Omental fat pad (tissue), 4 donors: ENCODE results near the gene OMP. TPM values are rescaled to one million over a fixed set of nuclear protein-coding genes. Genes with fewer than 3 reads are reported as not detected.

Source experiments
- ATAC-seq: fragments of 150-250 bp; one replicate; pipeline ENCODE4 v1.9.1; 2016; ENCODE audit warnings: mild to moderate bottlenecking, moderate library complexity; ENCODE audit not compliant: low FRiP score
- DNase-seq: peaks from one replicate; pipeline ENCODE4 v3.0.0-alpha.2; 2019; ENCODE audit warnings: low spot score
- total RNA-seq, 4 donors: library from RNA; depleted of rRNA; stranded (reverse); fragments of >200 nt; gene quantifications; one replicate each; pipeline ENCODE4 v1.1.0, GENCODE V29; 2016
- TF ChIP-seq, protein P1 (sequence below), 3 donors: fragments of 450-650 bp; IDR thresholded peaks; one replicate each; pipeline ENCODE4 v1.5.1; 2016 to 2017; ENCODE audit warnings: antibody characterized with exemption in 3 of 3, mild to moderate bottlenecking in 3 of 3, moderate library complexity in 2 of 3

OMP gene
- total RNA-seq, 4 donors from 2014 or later, result not detected

DNA sequence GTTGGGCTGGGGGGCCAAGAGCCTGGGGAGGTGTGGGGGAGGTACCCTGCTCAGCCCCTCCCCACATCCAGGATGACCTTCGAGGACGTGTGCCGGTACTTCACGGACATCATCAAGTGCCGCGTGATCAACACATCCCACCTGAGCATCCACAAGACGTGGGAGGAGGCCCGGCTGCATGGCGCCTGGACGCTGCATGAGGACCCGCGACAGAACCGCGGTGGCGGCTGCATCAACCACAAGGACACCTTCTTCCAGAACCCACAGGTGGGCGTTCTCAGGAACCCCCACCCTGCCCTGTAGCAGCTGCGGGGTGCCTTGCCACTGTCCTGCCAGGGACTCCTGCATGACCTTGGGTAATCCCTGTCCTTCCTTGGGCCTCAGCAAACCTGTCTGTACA lies 15.4 kb downstream of the OMP start:
- ATAC-seq (no peak), DNase-seq (no peak)
- TF ChIP-seq, protein P1, sequence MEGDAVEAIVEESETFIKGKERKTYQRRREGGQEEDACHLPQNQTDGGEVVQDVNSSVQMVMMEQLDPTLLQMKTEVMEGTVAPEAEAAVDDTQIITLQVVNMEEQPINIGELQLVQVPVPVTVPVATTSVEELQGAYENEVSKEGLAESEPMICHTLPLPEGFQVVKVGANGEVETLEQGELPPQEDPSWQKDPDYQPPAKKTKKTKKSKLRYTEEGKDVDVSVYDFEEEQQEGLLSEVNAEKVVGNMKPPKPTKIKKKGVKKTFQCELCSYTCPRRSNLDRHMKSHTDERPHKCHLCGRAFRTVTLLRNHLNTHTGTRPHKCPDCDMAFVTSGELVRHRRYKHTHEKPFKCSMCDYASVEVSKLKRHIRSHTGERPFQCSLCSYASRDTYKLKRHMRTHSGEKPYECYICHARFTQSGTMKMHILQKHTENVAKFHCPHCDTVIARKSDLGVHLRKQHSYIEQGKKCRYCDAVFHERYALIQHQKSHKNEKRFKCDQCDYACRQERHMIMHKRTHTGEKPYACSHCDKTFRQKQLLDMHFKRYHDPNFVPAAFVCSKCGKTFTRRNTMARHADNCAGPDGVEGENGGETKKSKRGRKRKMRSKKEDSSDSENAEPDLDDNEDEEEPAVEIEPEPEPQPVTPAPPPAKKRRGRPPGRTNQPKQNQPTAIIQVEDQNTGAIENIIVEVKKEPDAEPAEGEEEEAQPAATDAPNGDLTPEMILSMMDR (IDR thresholded peaks at IDR 0.05), result no peak

GRCh38 chr11:77118971-77119370 lies 16.3 kb downstream of the OMP start:
- DNase-seq, result no peak
- no peak for ATAC-seq
- TF ChIP-seq, protein P1 (IDR thresholded peaks at IDR 0.05), result no peak

DNA sequence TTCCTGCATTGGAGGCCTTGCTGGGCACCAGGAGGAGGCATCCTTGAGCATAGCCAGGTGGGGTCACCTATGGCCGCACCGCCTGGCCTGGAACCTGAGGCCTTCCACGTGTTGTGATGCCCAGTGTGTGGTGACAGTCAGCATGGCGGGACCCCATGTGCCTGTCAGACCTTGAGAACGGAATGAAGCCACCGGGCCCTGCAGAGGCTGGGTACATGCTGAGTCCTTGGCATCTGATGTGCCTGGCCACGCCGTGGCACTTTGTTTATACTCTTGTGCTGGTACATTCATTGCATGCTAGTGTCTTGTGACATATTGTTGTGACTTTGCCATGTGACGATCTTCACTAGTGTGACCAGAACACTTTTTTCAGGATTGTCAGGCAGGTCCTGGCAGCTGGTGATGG lies 16.9 kb downstream of the OMP start:
- ATAC-seq (no peak), DNase-seq (no peak)
- TF ChIP-seq, protein P1 (IDR thresholded peaks at IDR 0.05), result no peak

GRCh38 chr11:77120571-77120970 lies 17.9 kb downstream of the OMP start:
- no peak for DNase-seq
- TF ChIP-seq, protein P1 (IDR thresholded peaks at IDR 0.05), result no peak
- ATAC-seq, result no peak

DNA sequence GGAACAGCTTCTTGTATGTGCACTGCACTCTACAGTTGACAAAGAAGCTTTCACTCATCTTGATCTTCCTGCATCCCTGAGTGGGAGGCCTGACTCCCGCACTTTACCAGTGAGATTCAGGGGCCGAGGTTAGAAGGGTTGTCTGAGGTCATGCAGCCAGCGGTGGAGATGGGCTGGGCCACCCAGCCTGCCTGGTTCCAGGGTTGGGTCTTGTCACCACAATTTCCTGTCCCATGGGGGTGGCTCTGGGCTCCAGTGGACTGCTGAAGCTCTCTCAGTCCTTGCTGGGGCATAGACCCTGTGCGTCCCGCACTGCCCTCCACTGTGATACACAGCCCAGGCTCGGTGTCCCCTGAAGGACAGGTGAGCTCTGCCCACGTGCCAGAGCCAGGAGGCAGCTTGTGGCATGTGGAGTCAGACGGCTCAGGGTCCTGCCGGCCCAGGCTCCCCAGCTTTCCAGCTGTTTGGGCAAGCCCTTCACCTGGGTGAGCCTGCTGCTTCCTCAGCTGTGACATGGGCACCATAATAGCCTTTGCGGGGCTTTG lies 18.5 kb downstream of the OMP start:
- TF ChIP-seq, protein P1 (IDR thresholded peaks at IDR 0.05), result no peak
- DNase-seq (no peak), ATAC-seq (no peak)

DNA sequence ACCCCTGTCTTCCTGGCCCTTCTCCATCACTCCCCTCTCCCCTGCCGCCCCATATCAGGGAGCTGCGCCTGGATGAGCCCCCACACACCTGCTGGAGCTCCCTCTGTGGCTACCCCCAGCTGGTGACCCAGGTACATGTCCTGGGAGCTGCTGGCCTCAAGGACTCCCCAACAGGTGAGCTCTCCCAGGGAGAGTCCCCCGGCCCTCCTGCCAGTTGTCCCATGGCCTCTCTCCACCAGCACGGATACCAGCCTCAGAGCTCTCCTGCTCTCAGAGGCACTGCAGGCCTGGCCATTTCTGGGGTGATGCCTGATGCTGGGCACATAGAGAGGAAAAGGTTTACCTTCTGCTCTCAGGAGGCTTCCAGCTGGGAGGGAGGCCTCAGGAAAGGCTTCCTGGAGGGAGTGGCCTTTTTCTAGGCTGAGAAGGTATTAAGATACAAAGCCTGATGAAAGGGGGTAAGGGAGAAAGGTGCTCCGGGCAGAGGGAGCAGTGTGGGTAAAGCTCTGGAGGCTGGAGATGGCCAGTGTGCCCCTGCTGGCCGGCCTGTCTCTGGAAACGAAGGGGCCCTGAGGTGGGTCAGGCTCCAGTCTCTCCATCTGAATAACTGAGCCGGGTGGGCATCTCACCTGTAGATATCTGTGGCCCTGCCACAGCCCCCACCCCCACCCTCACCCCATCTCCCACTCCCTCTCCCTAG lies 19.4 kb downstream of the OMP start:
- no peak for ATAC-seq
- no peak for DNase-seq
- TF ChIP-seq, protein P1 (IDR thresholded peaks at IDR 0.05), result no peak
